ENCODE measurements around the gene HOXC11. TPM values are rescaled to one million over a fixed set of nuclear protein-coding genes. Genes with fewer than 3 reads are reported as not detected.

The HOXC11 gene
- total RNA-seq, 2 donors from 2014 or later, result not detected

GRCh38 chr12:54018468-54018984 lies 45.6 kb downstream of the HOXC11 start:
- DNase-seq (ENCODE audit: low spot score), result no peak
- no peak for ATAC-seq
- Mint-ChIP-seq H3K27ac (peak overlapping the region; percentile 60 to 88), H3K4me1 (ENCODE audit: low read depth in 2 of 2) (peaks cover 20 to 23% of the 10 kb centered on the region in 2 donors), H3K4me3 (peak overlapping the region; percentile 87), H3K27me3 (peaks cover 40 to 47% of the 10 kb centered on the region in 2 donors), H3K9me3 (no peaks in the 10 kb centered on the region), H3K36me3 (no peaks in the 10 kb centered on the region)

DNA sequence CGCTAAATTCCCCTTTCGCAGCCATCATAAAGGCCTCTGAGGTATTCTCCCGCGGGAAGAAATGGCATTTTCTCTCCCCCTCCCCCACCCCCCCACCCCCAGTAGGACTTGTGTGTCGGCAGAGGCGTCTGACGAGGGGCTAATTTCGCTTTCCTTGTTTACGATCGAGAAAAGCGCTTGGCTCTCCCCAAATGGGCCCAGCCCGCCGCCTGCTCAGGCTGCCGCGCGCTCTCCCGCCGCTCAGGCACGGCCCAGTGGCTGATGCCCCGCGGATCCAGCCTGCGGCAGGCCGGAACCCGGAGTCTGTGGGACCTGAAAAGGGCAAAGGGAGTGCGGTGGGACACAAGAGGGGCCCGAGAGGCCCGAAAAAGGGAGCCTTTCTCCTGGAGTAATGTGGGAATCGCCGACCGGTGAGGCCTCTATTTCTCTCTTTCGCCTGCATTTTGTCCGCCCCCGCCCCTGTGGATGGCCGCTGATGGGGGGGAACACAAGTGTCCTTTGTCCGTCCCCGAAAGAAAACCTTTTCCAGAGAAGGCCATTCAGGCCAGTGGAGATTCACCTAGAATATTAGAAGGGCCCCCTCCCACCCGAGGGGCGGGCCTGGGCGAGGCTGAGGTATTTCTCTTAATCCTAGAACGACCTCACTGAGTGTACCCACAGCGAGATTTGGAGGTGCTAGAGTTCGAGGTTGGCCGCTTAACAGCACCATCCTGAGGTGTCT lies 46.3 kb downstream of the HOXC11 start:
- DNase-seq (ENCODE audit: low spot score), result no peak
- Mint-ChIP-seq H3K27me3 (peaks cover 34 to 47% of the 10 kb centered on the region in 2 donors), H3K4me1 (ENCODE audit: low read depth in 2 of 2) (peaks cover 20 to 23% of the 10 kb centered on the region in 2 donors), H3K4me3 (peak overlapping the region; percentile 20), H3K9me3 (no peaks in the 10 kb centered on the region), H3K36me3 (no peaks in the 10 kb centered on the region), H3K27ac (peak overlapping the region; percentile 5 to 24)
- ATAC-seq, result no peak

DNA sequence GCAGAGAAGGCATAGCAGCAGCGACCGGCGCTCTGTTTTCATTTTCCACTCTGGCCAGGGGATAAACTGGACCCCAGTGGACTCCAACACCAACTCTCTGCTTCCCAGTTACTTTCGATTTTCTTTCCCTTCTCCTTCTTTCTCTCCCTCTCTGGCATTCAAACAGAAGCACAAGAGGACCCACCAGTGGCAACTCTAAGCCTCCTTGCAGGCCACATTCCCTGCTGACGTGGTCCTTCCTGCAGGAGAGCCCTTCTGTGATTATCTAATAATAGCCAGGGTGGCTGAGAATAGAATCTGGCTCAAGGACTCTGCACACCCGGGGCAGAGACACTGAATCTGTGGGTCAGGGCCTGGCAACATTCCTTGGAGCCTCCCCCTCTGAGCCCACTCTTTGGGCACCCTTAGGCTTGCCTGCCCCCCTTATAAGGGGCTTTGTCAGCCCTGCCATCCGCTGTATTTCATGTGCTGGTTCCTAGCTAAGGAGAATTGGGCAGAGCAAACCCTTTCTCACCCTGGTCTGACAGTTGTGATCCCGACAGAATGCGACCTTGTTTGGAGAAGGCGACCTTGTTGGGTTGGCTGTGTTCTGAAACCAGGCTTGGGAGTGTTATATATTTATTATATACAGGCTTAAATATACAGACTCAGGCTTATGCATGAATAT lies 47.1 kb downstream of the HOXC11 start:
- Mint-ChIP-seq H3K4me3 (peak overlapping the region; percentile 48), H3K9me3 (no peaks in the 10 kb centered on the region), H3K27me3 (peaks cover 28 to 41% of the 10 kb centered on the region in 2 donors), H3K27ac (peak overlapping the region; percentile 5 to 24), H3K36me3 (no peaks in the 10 kb centered on the region), H3K4me1 (ENCODE audit: low read depth in 2 of 2) (peaks cover 20% of the 10 kb centered on the region in 2 donors)
- DNase-seq (ENCODE audit: low spot score) (no peak), ATAC-seq (no peak)

DNA sequence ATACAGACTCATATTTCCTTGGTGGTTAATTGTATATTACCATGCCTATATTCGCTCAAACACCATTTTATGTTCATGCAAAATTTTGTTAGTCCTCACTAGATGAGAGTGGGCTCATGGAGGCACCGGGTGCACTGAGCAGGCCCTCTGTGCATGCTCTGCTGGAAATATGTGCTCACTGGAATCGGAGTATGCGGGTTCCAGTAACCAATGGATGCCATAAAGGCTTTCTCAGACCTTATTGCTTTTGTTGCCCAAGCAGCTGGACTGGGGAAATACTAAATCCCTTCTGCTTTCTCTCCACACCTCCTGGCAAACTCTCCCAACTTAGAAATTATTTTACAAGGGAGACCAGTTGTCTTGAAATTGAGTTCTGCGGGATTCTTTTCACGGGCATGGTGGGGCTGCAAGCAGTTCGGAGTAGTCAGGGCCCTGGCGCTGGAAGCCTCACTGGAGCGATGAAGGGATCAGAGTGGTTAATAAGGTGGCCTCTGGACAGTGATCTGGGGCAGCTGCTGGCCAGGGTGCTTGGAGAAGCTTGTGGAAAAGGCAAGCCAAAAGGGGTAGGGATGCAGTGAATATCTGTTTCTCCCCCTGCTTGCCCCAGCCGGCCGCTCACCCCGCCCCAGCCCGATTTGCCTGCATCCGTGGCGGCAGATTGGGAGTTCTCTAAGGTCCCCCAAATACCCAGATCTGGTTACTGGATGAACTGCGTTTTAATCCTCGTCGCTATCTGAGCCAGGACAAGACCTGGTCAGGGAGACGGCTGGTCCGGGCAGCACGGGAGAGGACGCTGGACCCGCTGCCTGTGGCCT lies 47.9 kb downstream of the HOXC11 start:
- no peak overlapping the region for H3K27ac Mint-ChIP-seq
- DNase-seq (ENCODE audit: low spot score) (no peak), ATAC-seq (no peak)
- H3K27me3 Mint-ChIP-seq, result peaks cover 25 to 39% of the 10 kb centered on the region in 2 donors
- H3K36me3 Mint-ChIP-seq, result no peaks in the 10 kb centered on the region
- no peak overlapping the region for H3K4me3 Mint-ChIP-seq
- peaks cover 19 to 20% of the 10 kb centered on the region in 2 donors for H3K4me1 Mint-ChIP-seq (ENCODE audit: low read depth in 2 of 2)
- H3K9me3 Mint-ChIP-seq, result no peaks in the 10 kb centered on the region

DNA sequence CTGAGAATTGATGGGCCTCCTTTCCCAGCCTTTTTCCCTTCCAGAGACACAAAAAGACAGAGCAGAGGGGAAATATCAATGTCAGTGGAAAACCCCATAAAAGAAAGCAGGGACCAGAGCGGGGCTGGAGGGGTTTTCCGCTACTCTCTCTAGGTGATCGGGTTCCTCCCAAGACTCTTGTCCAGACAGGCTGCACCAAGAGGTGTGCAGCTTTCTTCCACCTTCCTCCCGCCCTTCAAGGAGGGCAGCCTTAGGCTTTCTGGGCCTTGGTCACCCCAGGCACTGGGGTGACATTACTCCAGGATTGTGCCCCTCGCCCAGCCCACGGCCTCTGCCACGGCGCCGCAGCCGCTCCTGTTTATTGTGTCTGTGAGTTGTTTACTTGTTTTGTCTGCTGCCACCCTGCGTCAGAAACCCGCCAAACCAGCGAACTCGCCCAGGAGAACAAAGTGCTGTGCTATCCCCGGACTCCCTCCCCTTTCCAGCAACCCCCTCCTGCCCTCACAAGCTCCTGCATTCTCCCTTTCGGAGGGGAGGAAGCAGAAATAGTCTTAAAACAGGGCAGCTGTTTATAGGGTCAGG lies 48.6 kb downstream of the HOXC11 start:
- DNase-seq (ENCODE audit: low spot score), result no peak
- ATAC-seq, result no peak
- Mint-ChIP-seq H3K9me3 (no peaks in the 10 kb centered on the region), H3K36me3 (no peaks in the 10 kb centered on the region), H3K27me3 (peaks cover 31 to 44% of the 10 kb centered on the region in 2 donors), H3K4me1 (ENCODE audit: low read depth in 2 of 2) (peaks cover 19 to 20% of the 10 kb centered on the region in 2 donors), H3K4me3 (no peak overlapping the region), H3K27ac (no peak overlapping the region)

DNA sequence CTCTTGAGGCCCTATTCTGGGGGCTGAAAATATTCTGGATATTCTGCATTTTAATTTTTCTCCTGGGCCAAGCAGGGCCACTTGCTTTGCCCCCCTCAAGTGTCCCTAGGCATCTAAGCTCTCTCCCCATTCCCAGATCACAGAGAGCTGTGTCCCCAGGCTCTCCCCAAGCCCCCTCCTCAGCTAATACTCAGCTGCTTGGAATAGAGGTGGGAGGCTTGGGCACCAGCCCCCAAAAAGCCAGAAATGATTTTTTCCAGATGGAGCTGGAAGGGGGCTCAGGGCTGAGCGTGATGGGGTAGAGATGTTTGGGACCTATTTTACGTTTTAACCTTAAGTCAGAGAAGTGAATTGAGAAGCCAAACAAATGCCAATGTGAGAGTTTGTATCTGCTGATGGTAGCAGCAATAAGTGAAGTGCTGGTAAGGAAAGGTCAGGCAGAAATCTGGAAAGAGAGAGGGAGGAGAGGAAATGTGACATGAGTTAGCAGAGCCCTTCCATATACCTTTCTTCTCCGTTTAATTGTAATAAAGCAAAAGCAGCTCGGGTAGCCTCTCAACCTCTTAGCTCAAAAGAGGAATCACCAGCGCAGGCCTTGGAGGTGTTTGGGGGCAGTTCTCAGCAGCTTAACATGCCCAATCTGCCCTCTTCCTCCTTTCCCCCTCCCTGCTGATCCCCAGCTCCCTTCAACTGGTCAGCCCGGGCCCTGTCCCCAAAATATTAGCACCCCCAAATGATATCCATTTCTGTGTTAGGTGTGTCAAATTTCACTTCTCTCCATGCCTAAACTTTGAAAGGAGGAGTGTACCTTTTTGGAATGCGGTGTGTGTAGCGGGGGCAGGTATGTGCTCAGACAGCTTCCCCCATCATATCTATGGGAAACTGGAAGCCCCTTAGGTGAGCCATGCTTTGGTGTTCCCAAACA lies 50.3 kb downstream of the HOXC11 start:
- Mint-ChIP-seq H3K36me3 (no peaks in the 10 kb centered on the region), H3K27me3 (peaks cover 48 to 52% of the 10 kb centered on the region in 2 donors), H3K4me1 (ENCODE audit: low read depth in 2 of 2) (peaks cover 9 to 14% of the 10 kb centered on the region in 2 donors), H3K9me3 (no peaks in the 10 kb centered on the region), H3K27ac (no peak overlapping the region), H3K4me3 (no peak overlapping the region)
- no peak for ATAC-seq
- no peak for DNase-seq (ENCODE audit: low spot score)

DNA sequence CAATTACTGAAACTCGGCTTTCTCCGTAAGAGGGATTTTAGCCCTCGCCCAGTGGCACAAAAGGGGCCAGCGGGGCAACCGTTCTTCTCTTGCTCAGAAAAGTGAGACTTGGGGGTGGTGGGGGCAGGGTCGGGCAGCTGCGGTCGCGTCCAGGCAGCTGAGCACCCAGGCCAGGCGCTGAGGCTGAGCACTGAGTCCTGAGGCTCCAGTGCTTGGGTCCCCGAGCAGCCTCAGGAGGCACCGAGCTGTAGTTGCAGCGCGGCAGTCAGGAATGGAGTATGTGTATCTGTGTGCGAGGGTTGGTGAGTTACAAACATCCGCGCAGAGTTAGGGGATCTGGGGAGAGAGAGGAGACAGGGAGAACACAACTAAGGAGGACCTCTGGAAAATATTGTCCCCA lies 51.2 kb downstream of the HOXC11 start:
- Mint-ChIP-seq H3K4me3 (no peak overlapping the region), H3K4me1 (ENCODE audit: low read depth in 2 of 2) (peaks cover 9 to 10% of the 10 kb centered on the region in 2 donors), H3K9me3 (no peaks in the 10 kb centered on the region), H3K27ac (no peak overlapping the region), H3K27me3 (peaks cover 55 to 56% of the 10 kb centered on the region in 2 donors), H3K36me3 (no peaks in the 10 kb centered on the region)
- no peak for ATAC-seq
- DNase-seq (ENCODE audit: low spot score), result no peak

- H3K9me3 Mint-ChIP-seq, result no peaks in the 10 kb centered on the region
These were observed 51.8 kb downstream of the HOXC11 start for GRCh38 chr12:54024581-54025305.

GRCh38 chr12:54025499-54026405 lies 52.8 kb downstream of the HOXC11 start:
- no peak for DNase-seq (ENCODE audit: low spot score)
- no peak for ATAC-seq
- no peaks in the 10 kb centered on the region for H3K36me3 Mint-ChIP-seq
- H3K4me1 Mint-ChIP-seq (ENCODE audit: low read depth in 2 of 2), result peaks cover 4 to 5% of the 10 kb centered on the region in 2 donors
- no peak overlapping the region for H3K4me3 Mint-ChIP-seq
- peaks cover 62 to 70% of the 10 kb centered on the region in 2 donors for H3K27me3 Mint-ChIP-seq
- H3K9me3 Mint-ChIP-seq, result no peaks in the 10 kb centered on the region
- H3K27ac Mint-ChIP-seq, result no peak overlapping the region

More at GRCh38 chr12:54024581-54025305, 51.8 kb downstream of the HOXC11 start:
- ATAC-seq (no peak), DNase-seq (ENCODE audit: low spot score) (no peak)
- H3K27ac Mint-ChIP-seq, result no peak overlapping the region
- H3K4me3 Mint-ChIP-seq, result no peak overlapping the region
- peaks cover 60 to 61% of the 10 kb centered on the region in 2 donors for H3K27me3 Mint-ChIP-seq
- no peaks in the 10 kb centered on the region for H3K36me3 Mint-ChIP-seq
- peaks cover 8 to 9% of the 10 kb centered on the region in 2 donors for H3K4me1 Mint-ChIP-seq (ENCODE audit: low read depth in 2 of 2)

DNA sequence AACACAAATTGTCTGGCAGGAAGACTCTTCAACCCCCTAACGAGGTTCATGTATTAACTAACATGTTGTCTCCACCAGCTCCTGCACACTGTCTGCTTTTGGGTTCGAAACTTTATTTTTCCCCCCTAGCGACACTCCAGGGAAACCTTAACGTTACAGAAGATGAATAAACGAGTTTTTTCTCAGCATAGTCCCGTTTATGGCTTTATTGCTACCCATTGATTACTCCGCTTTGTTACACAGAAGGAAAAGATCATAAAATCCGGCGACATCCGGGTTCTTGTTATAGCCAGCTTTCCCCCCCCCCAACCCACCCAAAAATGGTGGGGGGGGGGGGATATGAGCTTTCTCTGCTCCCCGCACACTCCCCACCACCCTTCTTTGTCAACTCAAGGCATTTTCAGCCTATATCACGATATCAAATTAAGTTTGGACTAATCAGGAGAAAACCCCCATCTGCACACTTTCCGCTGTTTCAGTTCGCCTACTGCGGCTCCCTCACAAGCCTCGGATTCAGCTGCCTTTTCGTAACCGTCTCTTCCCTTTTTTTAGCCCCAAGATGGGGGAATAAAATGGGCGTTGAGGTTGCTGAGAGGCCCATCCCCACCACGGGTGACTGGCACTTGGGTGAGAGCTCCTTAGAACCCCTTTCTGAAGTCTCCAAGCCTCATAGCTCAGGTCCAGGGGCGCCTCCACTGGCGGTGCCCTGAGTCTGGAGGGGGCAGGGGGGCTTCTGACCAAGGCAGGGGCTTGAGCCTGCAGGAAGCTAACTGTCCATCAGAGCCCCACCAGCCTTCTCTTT lies 53.9 kb downstream of the HOXC11 start:
- no peak for DNase-seq (ENCODE audit: low spot score)
- H3K9me3 Mint-ChIP-seq, result no peaks in the 10 kb centered on the region

More for the DNA sequence above, 53.9 kb downstream of the HOXC11 start:
- H3K4me3 Mint-ChIP-seq, result no peak overlapping the region
- peaks cover 3 to 4% of the 10 kb centered on the region in 2 donors for H3K4me1 Mint-ChIP-seq (ENCODE audit: low read depth in 2 of 2)
- H3K27ac Mint-ChIP-seq, result no peak overlapping the region
- no peaks in the 10 kb centered on the region for H3K36me3 Mint-ChIP-seq
- H3K27me3 Mint-ChIP-seq, result peaks cover 58 to 70% of the 10 kb centered on the region in 2 donors
- no peak for ATAC-seq
